HG02852 (cell line): ENCODE results near the gene LAMA3.

Source experiments
- ATAC-seq: cut with Tn5 transposase; IDR thresholded peaks from one replicate; pipeline ENCODE4 v1.9.1; 2021; ENCODE audit warnings: mild to moderate bottlenecking, moderate library complexity; ENCODE audit not compliant: unreplicated experiment

The LAMA3 gene

GRCh38 chr18:23667114-23667513, 22.1 kb upstream of the LAMA3 start:
- no peak for ATAC-seq

- ATAC-seq, result no peak
Measured at GRCh38 chr18:23668731-23669130, 20.5 kb upstream of the LAMA3 start.

- no peak for ATAC-seq
Measured at GRCh38 chr18:23669202-23669766, 20.0 kb upstream of the LAMA3 start.

- ATAC-seq, result no peak
Measured at GRCh38 chr18:23669804-23670405, 19.3 kb upstream of the LAMA3 start.

- ATAC-seq, result no peak
Measured at GRCh38 chr18:23671564-23671963, 17.7 kb upstream of the LAMA3 start.

GRCh38 chr18:23673725-23674124, 15.5 kb upstream of the LAMA3 start:
- ATAC-seq, result no peak

- no peak for ATAC-seq
Measured at GRCh38 chr18:23675236-23675635, 14.0 kb upstream of the LAMA3 start.

GRCh38 chr18:23675896-23676295, 13.4 kb upstream of the LAMA3 start:
- ATAC-seq, result no peak

GRCh38 chr18:23682045-23682444, 7.2 kb upstream of the LAMA3 start:
- no peak for ATAC-seq

GRCh38 chr18:23682472-23682871, 6.8 kb upstream of the LAMA3 start:
- ATAC-seq, result no peak

GRCh38 chr18:23683155-23683554, 6.1 kb upstream of the LAMA3 start:
- no peak for ATAC-seq

GRCh38 chr18:23683671-23684070, 5.6 kb upstream of the LAMA3 start:
- ATAC-seq, result no peak

GRCh38 chr18:23684515-23685197, 4.6 kb upstream of the LAMA3 start:
- no peak for ATAC-seq

- no peak for ATAC-seq
Measured at GRCh38 chr18:23688528-23688927, 725 bp upstream of the LAMA3 start.

GRCh38 chr18:23689616-23690504, 607 bp downstream of the LAMA3 start:
- no peak for ATAC-seq

- no peak for ATAC-seq
Measured at GRCh38 chr18:23690505-23691068, 1.3 kb downstream of the LAMA3 start.

- no peak for ATAC-seq
Measured at GRCh38 chr18:23693846-23694245, 4.6 kb downstream of the LAMA3 start.

GRCh38 chr18:23694637-23695430, 5.6 kb downstream of the LAMA3 start:
- no peak for ATAC-seq

GRCh38 chr18:23701017-23701416, 11.8 kb downstream of the LAMA3 start:
- no peak for ATAC-seq

- ATAC-seq, result no peak
Measured at GRCh38 chr18:23701544-23702064, 12.4 kb downstream of the LAMA3 start.
